HEK293 (cell line): ENCODE data around the gene MMP14.
"Not testable (repeated sequence)": the region's sequence is repeated elsewhere in the genome, so short reads cannot be mapped to it uniquely, and the experiment has no call there.

Source experiments
- CTCF ChIA-PET: fragments of 350-600 bp; formaldehyde crosslinking; extraction: SDS; loops from one replicate; lab custom pipeline; 2021; ENCODE audit warnings: antibody characterized with exemption; lab: Yijun Ruan, JAX
- POLR2A ChIA-PET: fragments of 300-600 bp; formaldehyde crosslinking; extraction: SDS; loops from one replicate; lab custom pipeline; 2020; ENCODE audit warnings: antibody characterized with exemption, inconsistent platforms; lab: Yijun Ruan, JAX
- H3K27ac ChIP-seq: fragments of 200-500 bp; sonication (Bioruptor generic); 2 replicates; pipeline ENCODE4 v1.5.1; 2014; ENCODE audit warnings: low read depth, low read length, control low read depth, inconsistent platforms; ENCODE audit errors: extremely low read depth
- H3K36me3 ChIP-seq, 2 experiments: fragments of 200-500 bp in 1 of 2; sonication (Bioruptor generic) in 1 of 2; 1 replicate in 1 of 2; 2 replicates in 1 of 2; pipeline ENCODE4 v1.5.1; 2014 to 2017; ENCODE audit warnings: inconsistent platforms in 2 of 2, low read length in 2 of 2; ENCODE audit not compliant: control insufficient read depth in 2 of 2, insufficient read depth in 1 of 2
- H3K4me1 ChIP-seq: fragments of 200-500 bp; sonication (Bioruptor generic); 2 replicates; pipeline ENCODE4 v1.5.1; 2014; ENCODE audit warnings: mild to moderate bottlenecking, low read length, inconsistent platforms; ENCODE audit not compliant: control insufficient read depth, insufficient read depth
- H3K4me3 ChIP-seq: 2 replicates; pipeline ENCODE4 v1.5.1; 2011; ENCODE audit warnings: low read depth, mild to moderate bottlenecking, control low read depth, low read length, moderate library complexity
- H3K9me3 ChIP-seq: fragments of 200-500 bp; sonication (Bioruptor generic); 2 replicates; pipeline ENCODE4 v1.5.1; 2014; ENCODE audit warnings: low read depth, low read length, inconsistent platforms; ENCODE audit not compliant: control insufficient read depth, insufficient read depth
- GLI2 ChIP-seq: fragments of 450-650 bp; formaldehyde crosslinking; IDR thresholded peaks from 2 replicates; pipeline ENCODE4; 2017; ENCODE audit warnings: missing biosample characterization, missing genetic modification characterization, low read depth, borderline replicate concordance
- IKZF3 ChIP-seq: fragments of 450-650 bp; IDR thresholded peaks from 2 replicates; pipeline ENCODE4 v1.5.0; 2018; ENCODE audit warnings: missing biosample characterization, mild to moderate bottlenecking, missing genetic modification characterization, moderate library complexity
- KLF9 ChIP-seq: fragments of 450-650 bp; formaldehyde crosslinking; IDR thresholded peaks from 2 replicates; pipeline ENCODE4 v1.5.1; 2016; ENCODE audit warnings: missing biosample characterization, missing genetic modification characterization, low read depth
- SP7 ChIP-seq: fragments of 450-650 bp; formaldehyde crosslinking; IDR thresholded peaks from 2 replicates; pipeline ENCODE4 v1.5.1; 2016; ENCODE audit warnings: missing biosample characterization, missing genetic modification characterization
- ZNF146 ChIP-seq: fragments of 450-650 bp; formaldehyde crosslinking; IDR thresholded peaks from 2 replicates; pipeline ENCODE4 v1.5.1; 2016; ENCODE audit warnings: missing biosample characterization, missing genetic modification characterization
- ZNF155 ChIP-seq: fragments of 450-650 bp; formaldehyde crosslinking; IDR thresholded peaks from 2 replicates; pipeline ENCODE4 v1.5.1; 2016; ENCODE audit warnings: missing biosample characterization, missing genetic modification characterization
- ZNF202 ChIP-seq: fragments of 450-650 bp; formaldehyde crosslinking; IDR thresholded peaks from 2 replicates; pipeline ENCODE4 v1.5.1; 2016; ENCODE audit warnings: missing biosample characterization, missing genetic modification characterization, borderline replicate concordance
- ZNF404 ChIP-seq: fragments of 450-650 bp; formaldehyde crosslinking; IDR thresholded peaks from 2 replicates; pipeline ENCODE4 v1.5.1; 2017; ENCODE audit warnings: missing biosample characterization, missing genetic modification characterization
- ZNF416 ChIP-seq: fragments of 450-650 bp; formaldehyde crosslinking; IDR thresholded peaks from 2 replicates; pipeline ENCODE4 v1.5.1; 2016; ENCODE audit warnings: missing biosample characterization, missing genetic modification characterization
- ZNF560 ChIP-seq: fragments of 450-650 bp; formaldehyde crosslinking; IDR thresholded peaks from 2 replicates; pipeline ENCODE4 v1.5.1; 2017; ENCODE audit warnings: missing biosample characterization, missing genetic modification characterization, borderline replicate concordance
- ZNF571 ChIP-seq: fragments of 450-650 bp; formaldehyde crosslinking; IDR thresholded peaks from 2 replicates; pipeline ENCODE4 v1.5.0; 2017; ENCODE audit warnings: missing biosample characterization, missing genetic modification characterization
- ZNF629 ChIP-seq: fragments of 450-650 bp; formaldehyde crosslinking; IDR thresholded peaks from 2 replicates; pipeline ENCODE4 v1.5.1; 2017; ENCODE audit warnings: missing biosample characterization, missing genetic modification characterization
- TF ChIP-seq, protein P1 (sequence below): fragments of 450-650 bp; formaldehyde crosslinking; IDR thresholded peaks from 2 replicates; pipeline ENCODE4 v1.5.1; 2017; ENCODE audit warnings: missing biosample characterization, missing genetic modification characterization
- TF ChIP-seq, protein P2 (sequence below): fragments of 450-650 bp; formaldehyde crosslinking; IDR thresholded peaks from 2 replicates; pipeline ENCODE4 v1.5.1; 2016; ENCODE audit warnings: missing biosample characterization, missing genetic modification characterization

MMP14 gene

DNA sequence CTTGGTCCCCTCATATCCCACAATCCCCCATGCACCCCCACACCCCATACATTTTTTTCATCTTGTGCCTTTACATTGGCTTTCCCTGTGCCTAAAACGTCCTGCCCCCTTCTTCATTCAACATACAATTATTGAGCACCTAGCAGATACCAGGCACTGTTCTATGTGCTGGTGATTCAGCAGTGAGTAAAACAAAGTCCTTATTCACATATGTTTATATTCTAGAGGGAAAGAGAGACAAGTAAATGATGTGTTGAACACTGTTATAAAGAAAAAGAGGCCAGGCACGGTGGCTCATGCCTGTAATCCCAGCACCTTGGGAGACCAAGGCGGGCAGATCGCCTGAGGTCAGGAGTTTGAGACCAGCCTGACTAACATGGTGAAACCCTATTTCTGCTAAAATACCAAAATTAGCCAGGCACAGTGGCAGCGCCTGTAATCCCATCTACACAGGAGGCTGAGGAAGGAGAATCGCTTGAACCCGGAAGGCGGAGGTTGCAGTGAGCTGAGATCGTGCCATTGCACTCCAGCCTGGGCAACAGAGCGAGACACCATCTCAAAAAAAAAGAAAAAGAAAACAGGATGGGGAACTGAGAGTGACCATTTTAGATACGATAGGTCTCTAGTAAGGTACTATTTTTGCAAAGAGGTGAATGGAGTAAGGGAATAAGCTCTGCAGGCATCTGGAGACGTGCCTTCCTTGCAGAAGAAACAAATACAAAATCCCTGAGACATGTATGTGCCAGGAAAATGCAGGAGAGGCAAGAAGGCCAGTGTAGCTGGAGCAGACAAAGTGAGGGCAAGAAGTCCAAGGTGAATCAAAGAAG, 33.3 kb upstream of the MMP14 start:
- no peak overlapping the region for H3K27ac ChIP-seq
- H3K9me3 ChIP-seq: no peaks in the 10 kb centered on the region
- H3K4me3 ChIP-seq: no peak overlapping the region
- H3K4me1 ChIP-seq: no peaks in the 10 kb centered on the region
- CTCF ChIA-PET: no interaction called here
- TF ChIP-seq ZNF146 (no peak), ZNF155 (tag by site-specific recombination) (no peak), ZNF404 (no peak), KLF9 (tag by site-specific recombination) (no peak), SP7 (tag by site-specific recombination) (peak; percentile 64)
- TF ChIP-seq, all 188 proteins: peak for 1
- POLR2A ChIA-PET: no interaction called here
- H3K36me3 ChIP-seq: no peaks in the 10 kb centered on the region

DNA sequence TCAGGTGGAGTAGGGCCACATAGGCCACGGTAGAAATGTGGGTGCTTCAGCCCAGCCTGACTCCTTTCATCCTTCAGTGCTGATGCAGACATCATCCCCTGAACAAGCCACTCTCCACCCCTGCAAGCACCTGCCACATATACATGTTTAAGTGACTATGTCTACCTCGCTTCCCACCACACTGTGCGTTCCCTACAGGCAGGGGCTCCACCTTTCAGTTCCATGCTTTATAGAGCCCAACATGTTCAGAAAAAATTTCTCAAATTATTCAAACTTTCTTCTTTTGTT, 32.8 kb upstream of the MMP14 start:
- Histone ChIP-seq H3K4me1 (no peaks in the 10 kb centered on the region), H3K36me3 (no peaks in the 10 kb centered on the region), H3K9me3 (no peaks in the 10 kb centered on the region), H3K4me3 (no peak overlapping the region), H3K27ac (no peak overlapping the region)
- ChIA-PET POLR2A (no interaction called here), CTCF (no interaction called here)
- TF ChIP-seq GLI2 (tag by site-specific recombination) (no peak), IKZF3 (no peak), ZNF571 (tag by site-specific recombination) (no peak), ZNF202 (tag by site-specific recombination) (no peak), ZNF629 (tag by site-specific recombination) (no peak), ZNF560 (no peak), ZNF416 (tag by site-specific recombination) (no peak)
- TF ChIP-seq, protein P1, sequence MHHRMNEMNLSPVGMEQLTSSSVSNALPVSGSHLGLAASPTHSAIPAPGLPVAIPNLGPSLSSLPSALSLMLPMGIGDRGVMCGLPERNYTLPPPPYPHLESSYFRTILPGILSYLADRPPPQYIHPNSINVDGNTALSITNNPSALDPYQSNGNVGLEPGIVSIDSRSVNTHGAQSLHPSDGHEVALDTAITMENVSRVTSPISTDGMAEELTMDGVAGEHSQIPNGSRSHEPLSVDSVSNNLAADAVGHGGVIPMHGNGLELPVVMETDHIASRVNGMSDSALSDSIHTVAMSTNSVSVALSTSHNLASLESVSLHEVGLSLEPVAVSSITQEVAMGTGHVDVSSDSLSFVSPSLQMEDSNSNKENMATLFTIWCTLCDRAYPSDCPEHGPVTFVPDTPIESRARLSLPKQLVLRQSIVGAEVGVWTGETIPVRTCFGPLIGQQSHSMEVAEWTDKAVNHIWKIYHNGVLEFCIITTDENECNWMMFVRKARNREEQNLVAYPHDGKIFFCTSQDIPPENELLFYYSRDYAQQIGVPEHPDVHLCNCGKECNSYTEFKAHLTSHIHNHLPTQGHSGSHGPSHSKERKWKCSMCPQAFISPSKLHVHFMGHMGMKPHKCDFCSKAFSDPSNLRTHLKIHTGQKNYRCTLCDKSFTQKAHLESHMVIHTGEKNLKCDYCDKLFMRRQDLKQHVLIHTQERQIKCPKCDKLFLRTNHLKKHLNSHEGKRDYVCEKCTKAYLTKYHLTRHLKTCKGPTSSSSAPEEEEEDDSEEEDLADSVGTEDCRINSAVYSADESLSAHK (tag by site-specific recombination): no peak
- TF ChIP-seq, protein P2, sequence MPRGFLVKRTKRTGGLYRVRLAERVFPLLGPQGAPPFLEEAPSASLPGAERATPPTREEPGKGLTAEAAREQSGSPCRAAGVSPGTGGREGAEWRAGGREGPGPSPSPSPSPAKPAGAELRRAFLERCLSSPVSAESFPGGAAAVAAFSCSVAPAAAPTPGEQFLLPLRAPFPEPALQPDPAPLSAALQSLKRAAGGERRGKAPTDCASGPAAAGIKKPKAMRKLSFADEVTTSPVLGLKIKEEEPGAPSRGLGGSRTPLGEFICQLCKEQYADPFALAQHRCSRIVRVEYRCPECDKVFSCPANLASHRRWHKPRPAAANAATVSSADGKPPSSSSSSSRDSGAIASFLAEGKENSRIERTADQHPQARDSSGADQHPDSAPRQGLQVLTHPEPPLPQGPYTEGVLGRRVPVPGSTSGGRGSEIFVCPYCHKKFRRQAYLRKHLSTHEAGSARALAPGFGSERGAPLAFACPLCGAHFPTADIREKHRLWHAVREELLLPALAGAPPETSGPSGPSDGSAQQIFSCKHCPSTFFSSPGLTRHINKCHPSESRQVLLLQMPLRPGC (tag by site-specific recombination): no peak
- TF ChIP-seq, all 188 proteins: peak for 0

DNA sequence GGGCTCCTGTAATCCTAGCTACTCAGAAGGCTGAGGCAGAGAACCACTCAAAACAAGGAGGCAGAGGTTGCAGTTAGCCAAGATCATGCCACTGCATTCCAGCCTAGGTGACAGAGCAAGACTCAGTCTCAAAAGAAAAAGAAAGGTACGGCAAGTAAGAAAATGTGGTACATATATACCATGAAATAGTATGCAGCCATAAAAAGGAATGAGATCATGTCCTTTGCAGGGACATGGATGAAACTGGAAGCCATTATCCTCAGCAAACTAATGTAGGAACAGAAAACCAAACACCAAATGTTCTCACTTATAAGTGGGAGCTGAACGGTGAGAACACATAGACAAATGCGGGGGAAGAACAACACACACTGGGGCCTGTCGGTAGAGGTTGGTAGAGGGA, 31.1 kb upstream of the MMP14 start:
- TF ChIP-seq ZNF146: peak; percentile 95
- H3K36me3 ChIP-seq, H3K4me1 ChIP-seq, H3K27ac ChIP-seq, H3K4me3 ChIP-seq, H3K9me3 ChIP-seq, POLR2A ChIA-PET: not testable (repeated sequence)
- CTCF ChIA-PET: interaction anchor here (0.5 to 0.7 kb wide), 4 partner anchors 27 to 235 kb away, joined by 3 to 6 read pairs (median 4); no protein-coding TSS in a partner anchor
